CD4-positive, alpha-beta T cell treated with Interleukin-4 for 4 hours (primary cell): ENCODE measurements around the gene OTOF.
A peak's percentile ranks its signal among the peaks of the same experiment; 100 is the strongest.
"Not testable (repeated sequence)": the region's sequence is repeated elsewhere in the genome, so short reads cannot be mapped to it uniquely, and the experiment has no call there.

ENCODE experiments used
- DNase-seq: peaks from one replicate; pipeline ENCODE4 v3.0.0-alpha.2; 2020

OTOF gene

GRCh38 chr2:26479789-26480565 lies 2.1 kb upstream of the OTOF start:
- DNase-seq, result no peak

- no peak for DNase-seq
These were observed 1.3 kb upstream of the OTOF start for GRCh38 chr2:26479131-26479788.

- DNase-seq, result no peak
These were observed 442 bp upstream of the OTOF start for GRCh38 chr2:26478366-26478765.

DNA sequence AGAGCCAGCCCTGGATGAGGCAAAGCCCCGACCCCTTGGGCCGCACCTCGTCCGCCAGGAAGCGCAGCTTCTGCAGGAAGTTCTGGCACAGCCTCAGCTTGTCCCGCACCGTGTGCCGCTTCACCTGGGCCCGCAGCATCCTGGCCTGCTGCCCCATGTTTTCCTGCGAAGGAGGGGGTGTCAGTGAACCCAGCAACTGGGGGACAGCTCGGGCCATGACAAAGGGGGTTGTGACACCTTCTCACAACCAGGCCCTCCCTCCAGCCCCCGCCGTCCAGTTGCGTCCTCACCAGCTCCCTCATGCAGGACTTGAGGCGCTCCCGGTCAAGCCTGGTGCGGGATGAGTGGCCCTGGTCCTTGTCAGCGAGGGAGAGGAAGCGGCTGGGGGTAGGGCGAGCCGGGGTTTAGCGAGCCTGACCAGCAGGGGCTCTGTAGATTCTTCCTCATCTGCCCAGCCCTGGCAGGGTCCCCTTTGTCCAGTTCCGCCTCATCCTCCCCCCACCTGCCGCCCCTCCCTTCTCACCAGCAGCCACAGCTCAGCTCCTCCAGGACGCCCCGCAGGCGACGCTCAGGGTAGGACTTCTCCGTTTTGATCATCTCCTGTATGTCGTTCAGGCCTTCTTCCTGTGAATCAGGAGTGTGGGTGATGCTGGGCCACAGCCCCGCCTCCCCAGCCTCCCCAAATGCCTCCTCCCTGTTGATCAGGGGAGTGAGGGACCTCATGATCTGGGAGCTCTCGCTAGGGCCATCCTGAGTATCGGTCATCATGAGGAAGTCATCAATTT lies 606 bp downstream of the OTOF start:
- DNase-seq, result no peak

DNA sequence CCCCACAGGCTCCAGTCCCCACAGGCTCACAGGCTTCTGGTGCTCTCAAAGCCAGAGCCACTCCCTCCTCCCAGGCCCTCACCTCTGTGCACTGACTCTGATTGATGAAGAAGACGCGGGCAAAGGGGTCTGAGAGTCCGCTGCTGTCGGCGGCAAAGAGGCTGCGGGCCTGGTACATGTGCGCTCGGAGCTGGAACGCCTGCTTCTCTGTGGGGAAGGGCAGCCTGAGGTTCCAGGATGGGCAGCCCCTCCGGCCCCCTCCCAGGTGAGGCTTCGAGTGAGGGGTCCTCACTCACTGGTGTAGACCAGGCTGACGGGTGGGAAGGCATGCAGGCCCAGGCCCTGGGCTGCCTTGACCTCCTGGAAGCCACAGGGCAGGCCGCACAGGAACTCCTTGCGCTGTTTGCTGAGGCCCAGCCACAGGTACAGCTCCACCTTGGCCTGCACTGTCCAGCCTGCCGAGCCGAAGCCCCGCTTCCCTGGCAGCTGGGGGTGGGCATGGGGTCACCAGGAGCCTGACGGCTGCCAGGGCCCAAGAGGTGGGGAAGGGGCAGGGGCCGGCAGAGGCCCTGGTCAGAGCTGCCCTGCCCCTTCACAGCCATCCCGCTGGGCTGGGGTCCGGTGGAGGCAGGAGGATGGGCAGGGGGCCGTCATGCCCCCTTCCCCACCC lies 2.0 kb downstream of the OTOF start:
- no peak for DNase-seq

DNA sequence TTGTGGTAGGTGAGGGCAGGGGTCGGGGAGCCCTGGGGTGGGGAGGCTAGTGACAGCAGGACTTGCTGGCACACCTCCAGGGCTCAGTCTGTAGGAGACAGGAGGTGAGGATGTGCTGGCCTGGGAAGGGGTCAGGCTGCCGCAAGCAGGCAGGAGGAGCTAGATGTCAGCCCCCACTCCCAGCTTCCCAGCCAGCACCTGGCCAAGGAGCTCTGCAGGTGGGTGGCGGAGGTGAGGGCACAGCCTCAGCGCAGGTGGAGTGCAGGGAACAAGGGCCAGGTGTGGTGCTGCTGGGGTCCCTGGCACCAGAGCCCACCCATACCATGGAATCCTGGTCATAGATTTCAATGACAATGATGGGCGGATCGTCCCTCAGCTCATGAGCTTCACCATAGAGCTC lies 2.9 kb downstream of the OTOF start:
- no peak for DNase-seq

DNA sequence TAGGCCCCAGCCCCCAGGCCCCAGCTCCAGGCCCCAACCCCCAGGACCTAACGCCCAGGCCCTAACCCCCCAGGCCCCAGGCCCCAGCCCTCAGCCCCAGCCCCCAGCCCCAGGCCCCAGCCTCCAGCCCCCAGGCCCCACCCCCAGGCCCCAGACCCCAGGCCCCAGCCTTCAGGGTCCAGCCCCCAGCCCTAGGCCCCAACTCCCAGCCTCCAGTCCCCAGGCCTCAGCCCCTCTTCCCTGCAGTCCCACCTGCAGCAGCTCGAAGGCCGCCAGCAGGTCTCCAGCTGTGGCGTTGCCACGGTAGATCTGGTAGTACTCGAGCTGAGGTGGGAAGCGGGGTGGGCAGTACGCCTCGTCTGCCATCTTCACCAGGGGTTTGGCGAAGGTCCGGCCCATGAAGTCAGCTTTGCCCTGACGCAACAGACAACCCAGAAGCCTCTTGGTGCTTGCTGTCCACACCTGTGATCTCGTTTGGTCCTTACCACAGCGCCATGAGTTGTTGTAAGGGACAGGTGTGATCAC lies 3.6 kb downstream of the OTOF start:
- no peak for DNase-seq

DNA sequence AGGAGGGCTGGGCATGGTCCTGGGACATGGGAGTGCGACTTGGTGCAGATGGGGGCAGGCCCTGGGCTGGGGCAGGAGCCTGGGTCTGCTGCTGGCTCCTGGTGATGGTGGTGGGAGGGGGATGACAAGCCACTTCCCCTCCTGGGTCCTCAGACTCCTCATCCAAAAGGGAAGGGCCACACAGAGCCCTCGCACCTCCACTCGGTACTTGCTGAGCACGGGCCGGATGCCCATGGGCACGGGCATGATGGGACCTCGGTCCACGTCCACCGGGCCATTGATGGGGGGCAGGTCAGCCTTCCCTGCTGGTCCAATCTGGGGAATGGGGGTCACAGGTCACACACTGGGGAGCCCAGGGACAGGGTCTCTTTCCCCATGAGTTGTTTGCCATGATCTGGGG lies 4.1 kb downstream of the OTOF start:
- DNase-seq, result no peak

DNA sequence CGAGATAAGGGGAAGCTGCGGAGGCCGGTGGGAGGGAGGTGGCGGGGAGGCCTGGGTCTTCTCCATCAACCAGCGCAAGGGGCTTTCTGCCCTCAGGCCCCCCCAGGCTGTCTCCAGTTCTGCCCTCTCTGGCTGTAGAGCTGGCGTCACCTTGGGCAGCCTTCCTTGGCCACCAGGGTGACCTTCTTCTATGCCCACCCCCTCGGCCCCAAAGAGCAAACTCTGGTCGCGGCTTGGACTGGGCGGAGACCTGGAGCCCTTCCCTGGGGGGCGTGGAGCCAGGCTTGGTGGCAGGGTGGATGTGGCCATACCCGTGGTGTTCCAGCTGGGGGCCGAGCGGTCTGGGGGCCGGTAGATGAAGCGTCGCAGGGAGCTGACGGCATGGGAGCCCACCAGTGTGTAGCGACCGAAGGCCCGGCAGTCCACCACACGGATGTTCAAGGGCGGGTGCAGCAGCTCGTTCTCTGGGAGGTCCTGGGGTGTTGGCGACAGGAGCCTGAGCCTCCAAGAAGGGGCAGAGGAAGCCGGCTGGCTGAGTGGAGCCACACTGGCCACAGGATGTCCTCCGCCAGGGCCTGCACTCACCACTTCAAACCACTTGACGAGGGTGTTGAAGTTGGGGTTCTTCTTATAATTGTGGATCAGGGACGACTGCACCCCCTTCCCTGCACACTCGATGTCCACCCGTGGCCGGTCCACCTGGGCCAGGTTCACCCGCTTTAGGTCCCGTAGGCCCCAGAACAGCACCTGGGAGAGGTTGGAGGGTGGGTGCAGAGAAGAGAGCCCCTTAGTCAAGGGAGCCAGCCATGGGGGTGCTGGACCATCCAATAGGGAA lies 4.9 kb downstream of the OTOF start:
- no peak for DNase-seq

GRCh38 chr2:26471766-26472706 lies 5.9 kb downstream of the OTOF start:
- no peak for DNase-seq

DNA sequence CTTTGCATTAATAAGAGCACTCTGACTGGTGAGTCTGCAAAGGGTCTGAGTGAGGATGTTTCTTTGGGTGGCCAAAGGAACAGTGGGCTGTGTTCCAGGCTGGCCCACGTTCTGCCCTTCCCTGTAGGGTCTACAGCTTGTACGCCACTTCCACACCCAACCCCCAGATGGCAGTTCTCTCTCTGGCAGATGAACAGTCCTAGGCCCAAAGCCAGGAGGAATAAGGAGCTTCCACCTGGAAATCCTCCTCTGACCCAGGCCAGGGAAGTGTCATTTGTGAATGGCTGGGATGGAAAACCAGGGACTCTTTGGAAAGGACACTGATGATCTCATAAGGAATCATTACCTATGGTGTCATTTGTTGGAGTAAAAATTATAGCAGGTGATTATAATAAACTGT lies 6.6 kb downstream of the OTOF start:
- no peak for DNase-seq

DNA sequence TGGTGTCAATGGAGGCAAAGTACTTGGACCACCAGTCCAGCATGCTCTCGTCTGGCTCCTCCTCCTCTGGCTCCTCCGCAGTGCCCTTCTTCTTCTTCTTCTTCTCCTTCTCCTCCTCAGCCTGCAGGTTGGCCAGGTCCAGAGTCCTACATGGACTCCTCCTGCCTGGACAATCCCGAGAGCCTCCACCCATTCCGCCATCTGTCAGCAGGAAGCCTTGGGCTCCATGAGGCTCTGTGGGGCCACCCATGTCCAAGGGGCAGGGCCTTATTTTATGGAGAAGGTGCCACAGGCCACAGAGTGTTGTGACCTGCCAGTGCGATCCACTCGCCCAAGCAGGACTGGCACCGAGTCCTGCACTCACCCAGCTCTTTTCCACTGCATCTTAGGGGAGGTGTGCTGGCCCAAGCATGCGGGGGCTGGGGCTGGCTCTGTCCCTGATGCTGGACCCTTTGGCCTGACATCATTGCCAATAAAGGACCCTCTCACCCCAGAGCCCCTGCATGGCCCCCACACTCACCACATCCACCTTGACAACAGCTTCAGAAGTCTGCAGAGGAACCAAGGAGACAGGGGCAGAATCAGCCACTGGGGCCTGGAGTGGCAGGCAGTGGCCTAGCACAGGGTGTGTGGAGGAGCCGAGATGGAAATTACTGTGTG lies 7.2 kb downstream of the OTOF start:
- DNase-seq, result no peak

DNA sequence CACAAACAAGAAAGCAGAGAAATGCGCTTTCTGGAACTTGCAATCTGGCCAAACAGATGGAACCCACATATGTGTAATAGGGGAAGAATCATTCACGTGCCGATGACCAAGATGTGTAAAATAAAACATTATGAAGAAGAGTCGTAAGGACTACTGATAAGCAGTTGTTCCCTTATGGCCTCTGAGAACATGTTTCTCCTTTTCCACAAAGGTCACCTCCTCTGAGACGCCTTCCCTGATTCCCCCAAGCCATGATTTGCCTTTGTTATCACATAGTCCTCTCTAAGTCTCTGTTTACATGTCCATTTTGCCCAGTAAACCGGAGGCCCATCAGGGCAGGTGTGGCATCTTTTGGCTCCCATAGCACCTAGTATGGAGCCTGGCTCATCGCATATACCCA lies 8.0 kb downstream of the OTOF start:
- DNase-seq, result no peak

- peak; percentile 30 for DNase-seq
These were observed 8.7 kb downstream of the OTOF start for GRCh38 chr2:26469092-26469710.

DNA sequence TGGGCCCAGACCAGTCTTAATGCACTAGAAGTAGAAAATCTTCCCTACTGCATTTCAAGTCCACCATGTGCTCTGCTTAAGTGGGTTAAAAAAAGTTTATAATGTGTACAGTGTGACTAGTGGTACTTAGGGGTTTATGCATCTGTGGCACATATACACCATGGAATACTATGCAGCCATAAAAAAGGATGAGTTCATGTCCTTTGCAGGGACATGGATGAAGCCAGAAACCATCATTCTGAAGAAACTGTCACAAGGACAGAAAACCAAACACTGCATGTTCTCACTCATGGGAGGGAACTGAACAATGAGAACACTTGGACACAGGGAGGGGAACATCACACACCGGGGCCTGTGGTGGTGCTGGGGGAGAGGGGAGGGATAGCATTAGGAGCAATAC lies 9.4 kb downstream of the OTOF start:
- DNase-seq, result not testable (repeated sequence)

DNA sequence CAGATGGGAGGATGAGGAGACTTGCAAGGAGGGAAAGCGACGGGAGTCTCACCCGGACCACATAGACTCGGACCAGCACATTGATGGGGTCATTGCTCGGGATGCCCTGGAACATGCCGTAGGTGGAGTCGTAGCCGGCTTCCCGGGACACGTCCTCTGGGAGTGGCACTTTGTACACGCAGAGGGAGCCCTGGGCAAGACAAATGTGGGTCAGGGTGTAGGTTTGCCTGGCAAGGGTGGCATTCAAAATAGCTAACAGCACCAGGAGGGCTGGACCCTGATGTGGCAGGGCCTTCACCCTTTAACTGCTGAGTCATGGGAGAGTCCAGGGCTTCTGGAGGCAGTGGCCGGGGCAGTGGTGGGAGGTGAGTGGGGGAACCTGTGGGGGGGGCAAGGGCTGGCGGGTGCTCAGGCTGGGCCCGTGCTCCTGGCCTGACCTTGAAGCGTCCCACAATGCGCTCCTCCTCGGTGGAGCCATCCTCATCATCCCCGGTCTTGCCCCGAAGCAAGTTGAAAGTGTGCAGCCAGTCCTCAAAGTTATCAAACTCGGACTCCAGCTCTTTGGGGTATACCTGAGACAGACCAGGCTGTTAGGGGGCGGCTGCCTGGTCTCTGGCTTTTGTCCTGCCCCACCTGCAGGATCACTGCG lies 11.1 kb downstream of the OTOF start:
- DNase-seq, result no peak

GRCh38 chr2:26465981-26466471 lies 11.9 kb downstream of the OTOF start:
- no peak for DNase-seq

- DNase-seq, result no peak
These were observed 12.5 kb downstream of the OTOF start for GRCh38 chr2:26465266-26465925.
